SK-N-MC (cell line): ENCODE data around the gene PARP6.

Source experiments
- FOXP2 ChIP-seq: optimal IDR thresholded peaks from 2 replicates; pipeline ENCODE3; 2011; ENCODE audit warnings: mild to moderate bottlenecking, moderate library complexity; ENCODE audit not compliant: insufficient read depth; ENCODE audit errors: extremely low read length, control extremely low read depth
- POLR2AphosphoS5 ChIP-seq: IDR thresholded peaks from 2 replicates; pipeline ENCODE4 v1.6.1; 2012; ENCODE audit warnings: mild to moderate bottlenecking, low read depth, low read length, borderline replicate concordance

GRCh38 chr15:72229947-72230196, 42.5 kb downstream of the PARP6 start:
- TF ChIP-seq FOXP2 = no peak
- TF ChIP-seq POLR2AphosphoS5 = no peak
